ENCODE data around the gene LRRC40. TPM values are rescaled to one million over a fixed set of nuclear protein-coding genes. Genes with fewer than 3 reads are reported as not detected.

LRRC40 gene
- total and polyA plus RNA-seq, 12 donors: 5.8 to 18.7 (median 11.1) TPM

DNA sequence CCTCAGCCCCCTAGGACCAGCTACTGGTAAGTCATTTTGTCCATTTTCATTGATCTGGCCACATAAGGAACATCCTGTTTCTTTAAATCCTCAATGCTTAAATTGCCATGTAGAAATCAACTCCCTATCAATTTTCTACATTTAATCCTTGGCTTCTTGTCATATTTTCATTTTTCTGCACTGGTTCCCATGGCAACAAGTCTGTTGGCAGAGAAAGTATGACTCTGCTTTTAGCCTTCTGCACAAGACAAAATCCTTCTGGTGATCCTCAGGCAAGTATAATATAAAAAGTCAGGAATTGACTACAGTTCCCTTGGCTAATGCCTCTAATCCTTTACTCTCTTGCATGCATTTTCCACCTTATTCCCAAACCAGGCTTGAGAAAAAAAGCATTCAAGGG, 65.0 kb downstream of the LRRC40 start:
- H3K27me3 ChIP-seq: no peaks in the 10 kb centered on the region
- H3K4me3 ChIP-seq: no peak overlapping the region
- no peaks in the 10 kb centered on the region for H3K9me3 ChIP-seq (replicated peaks in 1 of 3)
- peak overlapping the region in 3 of 5 donors; percentile 2 to 73 (median 38) for H3K27ac ChIP-seq
- H3K36me3 ChIP-seq (replicated peaks in 1 of 2): no peaks in the 10 kb centered on the region
- intact Hi-C loops (cut with DNase I): no loop called here
- TF ChIP-seq, protein P1, sequence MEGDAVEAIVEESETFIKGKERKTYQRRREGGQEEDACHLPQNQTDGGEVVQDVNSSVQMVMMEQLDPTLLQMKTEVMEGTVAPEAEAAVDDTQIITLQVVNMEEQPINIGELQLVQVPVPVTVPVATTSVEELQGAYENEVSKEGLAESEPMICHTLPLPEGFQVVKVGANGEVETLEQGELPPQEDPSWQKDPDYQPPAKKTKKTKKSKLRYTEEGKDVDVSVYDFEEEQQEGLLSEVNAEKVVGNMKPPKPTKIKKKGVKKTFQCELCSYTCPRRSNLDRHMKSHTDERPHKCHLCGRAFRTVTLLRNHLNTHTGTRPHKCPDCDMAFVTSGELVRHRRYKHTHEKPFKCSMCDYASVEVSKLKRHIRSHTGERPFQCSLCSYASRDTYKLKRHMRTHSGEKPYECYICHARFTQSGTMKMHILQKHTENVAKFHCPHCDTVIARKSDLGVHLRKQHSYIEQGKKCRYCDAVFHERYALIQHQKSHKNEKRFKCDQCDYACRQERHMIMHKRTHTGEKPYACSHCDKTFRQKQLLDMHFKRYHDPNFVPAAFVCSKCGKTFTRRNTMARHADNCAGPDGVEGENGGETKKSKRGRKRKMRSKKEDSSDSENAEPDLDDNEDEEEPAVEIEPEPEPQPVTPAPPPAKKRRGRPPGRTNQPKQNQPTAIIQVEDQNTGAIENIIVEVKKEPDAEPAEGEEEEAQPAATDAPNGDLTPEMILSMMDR (IDR thresholded peaks at IDR 0.05): no peak
- TF ChIP-seq POLR2A (IDR thresholded peaks at IDR 0.05): no peak
- peaks cover 20 to 27% of the 10 kb centered on the region in 2 donors for H3K4me1 ChIP-seq (replicated peaks in 1 of 2)
- peak; percentile 34 to 65 (median 49) for DNase-seq

DNA sequence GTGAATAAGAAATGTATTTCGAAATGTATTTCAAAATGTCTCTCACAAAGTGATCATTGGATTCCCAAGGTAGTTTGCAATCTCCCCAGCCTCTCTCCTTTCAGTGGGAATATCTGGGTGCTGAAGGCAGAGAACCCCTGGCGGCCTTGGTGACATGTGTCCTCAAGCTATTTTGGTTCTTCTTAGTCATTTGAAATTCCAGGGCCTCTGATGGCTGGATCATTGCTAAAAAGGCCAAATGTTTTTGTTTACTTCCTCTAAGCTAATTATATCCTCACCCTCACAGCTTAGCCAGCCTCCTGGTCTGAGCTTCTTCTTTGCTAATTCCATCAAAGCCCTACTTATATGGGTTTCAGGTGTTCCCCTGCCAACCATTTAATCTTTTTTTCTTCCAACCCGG, 71.2 kb downstream of the LRRC40 start:
- H3K27ac ChIP-seq: peak overlapping the region in 4 of 5 donors; percentile 6 to 58 (median 30)
- no peak for TF ChIP-seq POLR2A (IDR thresholded peaks at IDR 0.05)
- TF ChIP-seq, protein P1 (IDR thresholded peaks at IDR 0.05): peak in 2 of 6 experiments; percentile 3 to 11
- H3K4me3 ChIP-seq: no peak overlapping the region
- WGBS, 4 donors: 57 to 65% (median 63%) methylated on average over 3 of the region's 3 CpGs
- no peaks in the 10 kb centered on the region for H3K9me3 ChIP-seq (replicated peaks in 1 of 3)
- peak; percentile 18 to 65 (median 42) for DNase-seq
- intact Hi-C loops (cut with DNase I): loop anchor here in 1 of 2 donors (10.0 kb wide), 1 partner anchor 371 kb away; no protein-coding TSS in a partner anchor
- no peaks in the 10 kb centered on the region for H3K36me3 ChIP-seq (replicated peaks in 1 of 2)
- no peaks in the 10 kb centered on the region for H3K27me3 ChIP-seq
- peaks cover 0 to 17% of the 10 kb centered on the region in 2 donors for H3K4me1 ChIP-seq (replicated peaks in 1 of 2)

DNA sequence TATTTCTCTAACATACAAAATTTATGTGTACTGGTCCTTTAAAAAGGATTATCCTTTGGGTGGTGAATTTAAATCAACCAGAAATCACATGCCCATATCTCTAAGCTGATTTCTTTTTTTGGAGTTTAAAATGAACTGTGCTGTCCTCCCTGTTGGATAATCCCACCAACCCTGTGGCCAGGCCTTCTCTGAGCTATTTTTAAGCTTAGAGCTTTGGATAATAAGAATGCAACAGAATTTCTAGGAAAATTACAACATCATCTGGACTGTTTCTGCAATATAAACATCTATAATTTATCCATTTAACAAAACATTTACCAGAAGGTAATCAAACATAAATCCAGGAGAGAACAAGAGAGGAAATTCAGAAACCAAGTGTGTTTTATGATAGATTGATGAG, 88.3 kb downstream of the LRRC40 start:
- intact Hi-C loops (cut with DNase I): no loop called here
- peaks cover 6% of the 10 kb centered on the region for H3K27me3 ChIP-seq
- H3K36me3 ChIP-seq (replicated peaks in 1 of 2): no peaks in the 10 kb centered on the region
- H3K4me1 ChIP-seq (replicated peaks in 1 of 2): no peaks in the 10 kb centered on the region
- no peak for DNase-seq
- TF ChIP-seq, protein P1 (IDR thresholded peaks at IDR 0.05): no peak
- TF ChIP-seq POLR2A (IDR thresholded peaks at IDR 0.05): no peak
- H3K9me3 ChIP-seq (replicated peaks in 1 of 3): no peaks in the 10 kb centered on the region
- H3K4me3 ChIP-seq: no peak overlapping the region
- no peak overlapping the region for H3K27ac ChIP-seq

DNA sequence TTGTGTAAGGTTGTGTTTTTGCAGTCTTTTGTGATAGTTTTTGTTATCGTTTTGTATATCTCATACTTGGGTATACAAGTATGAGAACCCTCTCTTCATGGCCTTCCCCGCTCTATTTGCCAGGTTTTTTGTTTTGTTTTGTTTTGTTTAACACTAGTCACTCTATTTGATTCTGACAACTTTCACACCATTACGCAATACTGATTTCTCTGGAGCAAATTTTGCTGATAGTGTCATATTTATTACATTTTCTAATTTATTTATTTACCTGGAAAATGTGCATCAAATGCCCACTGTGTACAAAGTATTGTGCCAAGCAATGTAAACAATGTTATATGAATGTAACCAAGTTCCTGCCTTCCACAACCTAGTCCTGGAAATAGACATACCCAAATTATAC, 90.1 kb downstream of the LRRC40 start:
- H3K36me3 ChIP-seq (replicated peaks in 1 of 2): no peaks in the 10 kb centered on the region
- TF ChIP-seq POLR2A (IDR thresholded peaks at IDR 0.05): no peak
- TF ChIP-seq, protein P1 (IDR thresholded peaks at IDR 0.05): no peak
- H3K27ac ChIP-seq: no peak overlapping the region
- peaks cover 3% of the 10 kb centered on the region for H3K27me3 ChIP-seq
- no peak overlapping the region for H3K4me3 ChIP-seq
- no peaks in the 10 kb centered on the region for H3K4me1 ChIP-seq (replicated peaks in 1 of 2)
- intact Hi-C loops (cut with DNase I): no loop called here
- H3K9me3 ChIP-seq (replicated peaks in 1 of 3): no peaks in the 10 kb centered on the region
- DNase-seq: no peak
- WGBS, 4 donors: 86 to 94% (median 92%) methylated on average over 3 of the region's 3 CpGs
